OCI-LY7 (cell line): ENCODE data around the gene SF3B6.

Experiments
- CTCF ChIP-seq: fragments of 200-600 bp; sonication (generic); conservative IDR thresholded peaks from 2 replicates; pipeline ENCODE4 v1.5.1; 2014; ENCODE audit warnings: mild to moderate bottlenecking, antibody characterized with exemption, low read length, moderate library complexity, mixed read lengths
- EZH2phosphoT487 ChIP-seq: fragments of 200-600 bp; sonication (generic); IDR thresholded peaks from 2 replicates; pipeline ENCODE4 v1.6.1; 2018; ENCODE audit warnings: low read depth, borderline replicate concordance, mild to moderate bottlenecking, mixed run types, antibody characterized with exemption, low read length, moderate library complexity, mixed read lengths

GRCh38 chr2:24075259-24075658 lies 867 bp downstream of the SF3B6 start:
- no peak for TF ChIP-seq CTCF
- TF ChIP-seq EZH2phosphoT487, result no peak
